A549 (cell line): Measurements from ENCODE around the gene TCOF1. TPM values are rescaled to one million over a fixed set of nuclear protein-coding genes. Genes with fewer than 3 reads are reported as not detected.
A peak's percentile ranks its signal among the peaks of the same experiment; 100 is the strongest.

ENCODE experiments used
- ATAC-seq, 2 experiments: fragments of 200-7000 bp in 1 of 2; fragments of >200 bp in 1 of 2; cut with Nextera tagmentation in 1 of 2; cut with Tn5 transposase in 1 of 2; 3 replicates each; pipeline versions ENCODE4 v1.8.0 to v1.9.1; 2018 to 2020; ENCODE audit warnings: mild to moderate bottlenecking in 1 of 2, moderate library complexity in 1 of 2
- CTCF ChIA-PET: fragments of 300-600 bp; sonication (Branson Sonifier 250); formaldehyde crosslinking; extraction: SDS; loops from one replicate; lab custom pipeline; 2021; ENCODE audit warnings: antibody characterized with exemption, inconsistent platforms; lab: Yijun Ruan, JAX
- POLR2A ChIA-PET: fragments of 350-600 bp; formaldehyde crosslinking; extraction: SDS; loops from one replicate; lab custom pipeline; 2021; ENCODE audit warnings: antibody characterized with exemption, inconsistent platforms; lab: Yijun Ruan, JAX
- DNase-seq, 2 experiments: peaks; one replicate each; pipeline versions ENCODE4 v3.0.0 to v3.0.0-alpha.2; 2011 to 2016; ENCODE audit warnings: low read depth in 1 of 2, low spot score in 1 of 2
- FAIRE-seq: peaks from 2 replicates; lab custom pipeline; 2011; peaks lifted over from hg19 to GRCh38; lab: Jason Lieb, UNC
- H3K27ac ChIP-seq, 2 experiments: fragments of >200 bp; sonication (Bioruptor Twin); formaldehyde crosslinking; 3 replicates each; pipeline ENCODE4 v1.5.1; 2016 to 2017
- H3K4me1 ChIP-seq: fragments of >200 bp; sonication (Bioruptor Twin); formaldehyde crosslinking; 3 replicates; pipeline ENCODE4 v1.6.1; 2016
- H3K4me2 ChIP-seq: fragments of >200 bp; sonication (Bioruptor Twin); formaldehyde crosslinking; 3 replicates; pipeline ENCODE4 v1.6.1; 2016
- H3K4me3 ChIP-seq: fragments of >200 bp; sonication (Bioruptor Twin); formaldehyde crosslinking; 3 replicates; pipeline ENCODE4 v1.5.1; 2016
- H3K9me3 ChIP-seq: fragments of >200 bp; sonication (Bioruptor Twin); formaldehyde crosslinking; 3 replicates; pipeline ENCODE4 v1.6.1; 2016
- CEBPB ChIP-seq, 2 experiments: fragments of >200 bp in 1 of 2; sonication (Bioruptor Twin) in 1 of 2; formaldehyde crosslinking in 1 of 2; IDR thresholded peaks; 2 replicates each; pipeline ENCODE4 v1.6.1; 2012 to 2016
- HDAC2 ChIP-seq: fragments of 200-600 bp; sonication (generic); IDR thresholded peaks from 2 replicates; pipeline ENCODE4 v1.6.1; 2016
- JUNB ChIP-seq: fragments of >200 bp; sonication (Bioruptor Twin); formaldehyde crosslinking; IDR thresholded peaks from 2 replicates; pipeline ENCODE4 v1.6.1; 2016
- NR3C1 ChIP-seq: fragments of >200 bp; sonication (Bioruptor Twin); formaldehyde crosslinking; IDR thresholded peaks from 3 replicates; pipeline ENCODE4 v1.6.1; 2017
- POLR2AphosphoS2 ChIP-seq: conservative IDR thresholded peaks from 2 replicates; pipeline ENCODE4 v1.6.1; 2012; ENCODE audit warnings: low read length, improper control_type of control experiment, inconsistent platforms
- RNF2 ChIP-seq: fragments of 200-600 bp; sonication (generic); IDR thresholded peaks from 2 replicates; pipeline ENCODE4 v1.6.1; 2016; ENCODE audit warnings: low read depth, mild to moderate bottlenecking, antibody characterized with exemption, moderate library complexity, borderline replicate concordance
- SMC3 ChIP-seq: fragments of >200 bp; sonication (Bioruptor Twin); formaldehyde crosslinking; IDR thresholded peaks from 3 replicates; pipeline ENCODE4 v1.6.1; 2018; ENCODE audit warnings: inconsistent platforms
- SREBF2 ChIP-seq: fragments of 450-650 bp; IDR thresholded peaks from 2 replicates; pipeline ENCODE4 v1.6.1; 2014; ENCODE audit warnings: mild to moderate bottlenecking, moderate library complexity
- ZNF302 ChIP-seq: fragments of 250-450 bp; sonication (Bioruptor Pico); IDR thresholded peaks from 2 replicates; pipeline ENCODE4 v1.9.0; 2021; ENCODE audit warnings: inconsistent platforms, mild to moderate bottlenecking, moderate library complexity
- WGBS: methylation state at CpG from one replicate; pipeline ENCODE4 v1.1.6; 2017; ENCODE audit errors: missing lambda C conversion rate; 5-methylcytosine and 5-hydroxymethylcytosine counted together
- polyA plus RNA-seq, 4 experiments: library from polyadenylated mRNA; depleted of rRNA in 3 of 4; stranded (reverse); fragments of >200 nt; fragmentation: RNase III in 1 of 4; extraction: RNeasy Plus Mini Kit Qiagen cat#74134 plus additional on column Dnase treatment in 1 of 4; gene quantifications; 2 replicates in 3 of 4; 3 replicates in 1 of 4; pipeline ENCODE4 v1.2.3, GENCODE V29; 2011 to 2017
- TF ChIP-seq, protein P1 (sequence below): fragments of 450-650 bp; IDR thresholded peaks from 2 replicates; pipeline ENCODE4 v1.6.1; 2014; ENCODE audit warnings: antibody characterized with exemption
- TF ChIP-seq, protein P2 (sequence below): fragments of 250-450 bp; sonication (Bioruptor Pico); IDR thresholded peaks from 2 replicates; pipeline ENCODE4 v1.5.0; 2021; ENCODE audit warnings: mild to moderate bottlenecking, moderate library complexity, borderline replicate concordance
- TF ChIP-seq, protein P3 (sequence below): fragments of >200 bp; sonication (Bioruptor Twin); formaldehyde crosslinking; IDR thresholded peaks from 3 replicates; pipeline ENCODE4 v1.6.1; 2016
- TF ChIP-seq, protein P4 (sequence below): fragments of 250-450 bp; sonication (Bioruptor Pico); IDR thresholded peaks from 2 replicates; pipeline ENCODE4 v1.5.0; 2020; ENCODE audit warnings: low read depth, mild to moderate bottlenecking, moderate library complexity

The TCOF1 gene
- polyA plus RNA-seq, 2 of the 4 experiments (the other 2 are of a cell fraction): 17.5 to 47.1 TPM

DNA sequence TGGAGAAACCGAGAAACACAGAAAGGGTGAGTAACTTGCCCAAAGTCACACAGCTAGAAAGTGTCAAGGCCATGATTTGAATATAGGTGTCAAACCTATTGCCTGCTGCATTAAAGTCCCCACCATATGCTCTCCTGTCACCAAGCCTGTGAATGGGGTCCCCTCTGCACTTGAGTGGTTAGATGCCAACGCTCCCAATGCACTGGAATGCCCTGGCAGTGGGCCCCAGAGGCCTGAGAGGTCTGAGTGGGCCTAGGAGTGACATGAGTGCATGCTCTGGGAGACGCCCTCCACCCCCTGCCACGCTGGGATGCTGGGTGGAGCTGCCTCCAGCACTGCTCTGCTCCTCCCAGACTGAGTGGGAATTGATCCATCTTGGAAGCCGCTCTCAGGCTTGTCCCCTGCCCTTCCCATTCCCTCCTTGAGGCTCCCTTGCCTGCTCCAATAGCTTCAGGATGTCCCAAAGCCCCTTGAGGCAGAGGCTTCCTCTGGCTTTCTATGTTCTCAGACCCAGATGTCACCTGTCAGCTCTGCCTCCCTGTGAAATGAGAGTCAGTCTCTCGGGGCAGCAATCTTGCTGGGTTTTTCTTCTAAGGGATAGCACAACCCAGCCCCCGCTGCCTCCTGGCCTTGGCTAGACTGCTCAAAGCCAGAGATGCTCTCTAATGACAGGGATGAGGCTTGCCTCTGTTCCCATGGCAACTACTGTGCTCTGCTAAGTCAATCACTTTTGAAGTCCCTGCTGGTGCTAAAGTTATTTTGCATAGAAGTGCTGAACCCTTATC is 48.2 kb upstream of the TCOF1 start:
- TF ChIP-seq, protein P1, sequence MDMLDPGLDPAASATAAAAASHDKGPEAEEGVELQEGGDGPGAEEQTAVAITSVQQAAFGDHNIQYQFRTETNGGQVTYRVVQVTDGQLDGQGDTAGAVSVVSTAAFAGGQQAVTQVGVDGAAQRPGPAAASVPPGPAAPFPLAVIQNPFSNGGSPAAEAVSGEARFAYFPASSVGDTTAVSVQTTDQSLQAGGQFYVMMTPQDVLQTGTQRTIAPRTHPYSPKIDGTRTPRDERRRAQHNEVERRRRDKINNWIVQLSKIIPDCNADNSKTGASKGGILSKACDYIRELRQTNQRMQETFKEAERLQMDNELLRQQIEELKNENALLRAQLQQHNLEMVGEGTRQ: no peak
- TF ChIP-seq, all 56 proteins: peak for 0
- no peaks in the 10 kb centered on the region for H3K9me3 ChIP-seq
- H3K4me3 ChIP-seq: no peak overlapping the region
- peaks cover 21% of the 10 kb centered on the region for H3K4me1 ChIP-seq
- no peak overlapping the region for H3K4me2 ChIP-seq
- ChIA-PET POLR2A (interaction anchor here (0.6 kb wide), 1 partner anchor 39 kb away, joined by 4 read pairs; no protein-coding TSS in a partner anchor), CTCF (interaction anchor here (0.9 to 3.2 kb wide), 5 partner anchors 10 to 42 kb away, joined by 3 to 17 read pairs (median 5); no protein-coding TSS in a partner anchor)
- ATAC-seq: peak in 1 of 2 experiments; percentile 49; a peak in 3 of 6 replicates
- DNase-seq: no peak
- peak overlapping the region; percentile 7 to 46; a peak in 3 of 6 replicates for H3K27ac ChIP-seq
- WGBS: 79% methylated on average over 7 of the region's 7 CpGs
- no peak for FAIRE-seq

DNA sequence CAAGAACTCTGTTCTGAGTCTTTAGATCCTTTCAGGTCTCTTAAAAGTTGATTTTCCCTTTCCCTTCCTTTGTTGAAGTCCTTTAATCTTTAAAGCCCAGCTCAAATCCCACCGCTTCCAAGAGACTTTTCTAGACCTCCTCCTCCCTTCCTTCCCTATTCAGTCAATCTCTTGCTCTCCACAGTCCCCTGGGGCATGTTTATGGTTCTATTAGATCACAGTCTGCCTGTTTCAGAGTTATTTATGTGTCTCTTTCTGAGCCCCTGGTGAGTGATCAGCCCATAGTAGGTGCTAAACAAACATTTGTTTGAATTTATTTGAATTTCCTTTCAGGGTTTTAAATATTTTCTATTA is 47.6 kb upstream of the TCOF1 start:
- ATAC-seq: no peak; a peak in 1 of 6 replicates
- POLR2A ChIA-PET: no interaction called here
- Histone ChIP-seq H3K4me3 (no peak overlapping the region), H3K9me3 (no peaks in the 10 kb centered on the region), H3K4me2 (no peak overlapping the region)
- TF ChIP-seq HDAC2 (no peak), JUNB (no peak), SMC3 (no peak)
- TF ChIP-seq, all 56 proteins: peak for 0
- DNase-seq (no peak), FAIRE-seq (no peak)
- WGBS: 87% methylated on average over 1 of the region's 1 CpG
- Histone ChIP-seq H3K27ac (peak overlapping the region; percentile 7 to 46; a peak in 3 of 6 replicates), H3K4me1 (peaks cover 18% of the 10 kb centered on the region)
- CTCF ChIA-PET: interaction anchor here (0.9 to 3.2 kb wide), 5 partner anchors 7 to 22 kb away, joined by 3 to 17 read pairs (median 5); partner anchors contain the start of gene ARSI

DNA sequence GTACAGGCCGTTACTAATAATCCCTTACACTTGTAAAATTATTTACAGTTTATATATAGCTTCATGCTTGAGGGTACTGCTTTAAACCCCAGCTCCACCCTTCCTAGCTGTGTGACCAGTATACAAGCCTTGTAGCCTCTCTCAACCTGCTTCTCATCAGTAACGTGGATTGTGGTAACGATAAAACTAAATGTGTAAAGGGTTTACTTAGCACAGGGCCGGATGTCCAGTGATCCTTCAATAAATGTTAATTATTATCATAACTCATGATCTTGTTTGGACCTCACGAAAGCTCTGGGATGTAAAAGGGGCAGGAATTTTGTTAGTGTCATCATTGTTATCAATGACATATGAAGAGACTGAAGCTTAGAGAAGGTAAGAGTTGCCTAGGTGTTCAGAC is 47.3 kb upstream of the TCOF1 start:
- H3K4me1 ChIP-seq: peaks cover 18% of the 10 kb centered on the region
- peak in 1 of 2 experiments; percentile 16; a peak in 1 of 6 replicates for ATAC-seq
- no peaks in the 10 kb centered on the region for H3K9me3 ChIP-seq
- H3K27ac ChIP-seq: peak overlapping the region in 1 of 2 experiments; percentile 46; a peak in 3 of 6 replicates
- FAIRE-seq: no peak
- CTCF ChIA-PET: interaction anchor here (0.9 to 3.2 kb wide), 5 partner anchors 8 to 37 kb away, joined by 3 to 17 read pairs (median 5); partner anchors contain the start of gene ARSI
- DNase-seq: no peak
- no peak overlapping the region for H3K4me2 ChIP-seq
- 67% methylated on average over 5 of the region's 5 CpGs for WGBS
- TF ChIP-seq NR3C1 (no peak), CEBPB (IDR thresholded peaks at IDR 0.05) (no peak), RNF2 (no peak), SREBF2 (no peak), ZNF302 (CRISPR knock-in tag) (no peak), POLR2AphosphoS2 (no peak)
- TF ChIP-seq, protein P2, sequence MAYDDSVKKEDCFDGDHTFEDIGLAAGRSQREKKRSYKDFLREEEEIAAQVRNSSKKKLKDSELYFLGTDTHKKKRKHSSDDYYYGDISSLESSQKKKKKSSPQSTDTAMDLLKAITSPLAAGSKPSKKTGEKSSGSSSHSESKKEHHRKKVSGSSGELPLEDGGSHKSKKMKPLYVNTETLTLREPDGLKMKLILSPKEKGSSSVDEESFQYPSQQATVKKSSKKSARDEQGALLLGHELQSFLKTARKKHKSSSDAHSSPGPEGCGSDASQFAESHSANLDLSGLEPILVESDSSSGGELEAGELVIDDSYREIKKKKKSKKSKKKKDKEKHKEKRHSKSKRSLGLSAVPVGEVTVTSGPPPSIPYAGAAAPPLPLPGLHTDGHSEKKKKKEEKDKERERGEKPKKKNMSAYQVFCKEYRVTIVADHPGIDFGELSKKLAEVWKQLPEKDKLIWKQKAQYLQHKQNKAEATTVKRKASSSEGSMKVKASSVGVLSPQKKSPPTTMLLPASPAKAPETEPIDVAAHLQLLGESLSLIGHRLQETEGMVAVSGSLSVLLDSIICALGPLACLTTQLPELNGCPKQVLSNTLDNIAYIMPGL (CRISPR knock-in tag): no peak
- TF ChIP-seq, protein P3, sequence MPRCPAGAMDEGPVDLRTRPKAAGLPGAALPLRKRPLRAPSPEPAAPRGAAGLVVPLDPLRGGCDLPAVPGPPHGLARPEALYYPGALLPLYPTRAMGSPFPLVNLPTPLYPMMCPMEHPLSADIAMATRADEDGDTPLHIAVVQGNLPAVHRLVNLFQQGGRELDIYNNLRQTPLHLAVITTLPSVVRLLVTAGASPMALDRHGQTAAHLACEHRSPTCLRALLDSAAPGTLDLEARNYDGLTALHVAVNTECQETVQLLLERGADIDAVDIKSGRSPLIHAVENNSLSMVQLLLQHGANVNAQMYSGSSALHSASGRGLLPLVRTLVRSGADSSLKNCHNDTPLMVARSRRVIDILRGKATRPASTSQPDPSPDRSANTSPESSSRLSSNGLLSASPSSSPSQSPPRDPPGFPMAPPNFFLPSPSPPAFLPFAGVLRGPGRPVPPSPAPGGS: no peak
- TF ChIP-seq, protein P4, sequence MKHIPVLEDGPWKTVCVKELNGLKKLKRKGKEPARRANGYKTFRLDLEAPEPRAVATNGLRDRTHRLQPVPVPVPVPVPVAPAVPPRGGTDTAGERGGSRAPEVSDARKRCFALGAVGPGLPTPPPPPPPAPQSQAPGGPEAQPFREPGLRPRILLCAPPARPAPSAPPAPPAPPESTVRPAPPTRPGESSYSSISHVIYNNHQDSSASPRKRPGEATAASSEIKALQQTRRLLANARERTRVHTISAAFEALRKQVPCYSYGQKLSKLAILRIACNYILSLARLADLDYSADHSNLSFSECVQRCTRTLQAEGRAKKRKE (CRISPR knock-in tag): no peak
- POLR2A ChIA-PET: no interaction called here
- H3K4me3 ChIP-seq: no peak overlapping the region
